Thyroid gland (tissue), 4 donors: ENCODE measurements around the gene METTL26. TPM values are rescaled to one million over a fixed set of nuclear protein-coding genes. Genes with fewer than 3 reads are reported as not detected.

ENCODE experiments used
- DNase-seq, 2 donors: peaks; one replicate each; pipeline ENCODE4 v3.0.0-alpha.2; 2019
- H3K27ac ChIP-seq, 3 donors: fragments of 200-600 bp; sonication (generic); 1 replicate in 2 of 3; 2 replicates in 1 of 3; pipeline ENCODE4 v1.5.1; 2016 to 2019; ENCODE audit warnings: mild to moderate bottlenecking in 1 of 3, moderate library complexity in 1 of 3
- H3K27me3 ChIP-seq: fragments of 200-600 bp; sonication (generic); one replicate; pipeline ENCODE4 v1.5.1; 2019
- H3K36me3 ChIP-seq, 2 donors: fragments of 200-600 bp; sonication (generic); one replicate each; pipeline ENCODE4 v1.5.1; 2016 to 2019
- H3K4me1 ChIP-seq, 2 donors: fragments of 200-600 bp; sonication (generic); one replicate each; pipeline ENCODE4 v1.5.1; 2017 to 2019
- H3K4me3 ChIP-seq, 3 donors: fragments of 200-600 bp; sonication (generic); replicated peaks in 1 of 3; 1 replicate in 2 of 3; 2 replicates in 1 of 3; pipeline ENCODE4 v1.5.1; 2016; ENCODE audit warnings: mild to moderate bottlenecking in 1 of 3
- H3K9me3 ChIP-seq: fragments of 200-600 bp; sonication (generic); one replicate; pipeline ENCODE4 v1.5.1; 2017
- POLR2A ChIP-seq, 2 donors: fragments of 450-650 bp; IDR thresholded peaks; one replicate each; pipeline ENCODE4 v1.6.1; 2017; ENCODE audit warnings: antibody characterized with exemption in 2 of 2, mild to moderate bottlenecking in 2 of 2, moderate library complexity in 1 of 2
- WGBS, 2 donors: methylation state at CpG; one replicate each; pipeline ENCODE4 v1.1.5; 2017; 5-methylcytosine and 5-hydroxymethylcytosine counted together
- intact Hi-C: fragments of 100-400 bp; cut with DNase I; formaldehyde crosslinking; loops from one replicate; pipeline ENCODE4 v1.15.1; 2023
- total RNA-seq, 4 donors: library from RNA; depleted of rRNA; stranded (reverse); fragments of >200 nt; gene quantifications; one replicate each; pipeline ENCODE4 v1.2.3, GENCODE V29; 2016
- TF ChIP-seq, protein P1 (sequence below), 6 experiments: fragments of 200-600 bp in 3 of 6; fragments of 450-650 bp in 3 of 6; sonication (generic) in 3 of 6; IDR thresholded peaks; one replicate each; pipeline ENCODE4 v1.5.1; 2016 to 2019; ENCODE audit warnings: antibody characterized with exemption in 6 of 6, mild to moderate bottlenecking in 2 of 6, inconsistent platforms in 1 of 6, moderate library complexity in 1 of 6

The METTL26 gene
- total RNA-seq, 4 donors from 2014 or later = 54.2 to 180 (median 115) TPM

- no peak overlapping the region for H3K27ac ChIP-seq
- no peaks in the 10 kb centered on the region for H3K9me3 ChIP-seq
- no peaks in the 10 kb centered on the region for H3K36me3 ChIP-seq
- H3K4me3 ChIP-seq = no peak overlapping the region
- H3K27me3 ChIP-seq = no peaks in the 10 kb centered on the region
- TF ChIP-seq, protein P1, sequence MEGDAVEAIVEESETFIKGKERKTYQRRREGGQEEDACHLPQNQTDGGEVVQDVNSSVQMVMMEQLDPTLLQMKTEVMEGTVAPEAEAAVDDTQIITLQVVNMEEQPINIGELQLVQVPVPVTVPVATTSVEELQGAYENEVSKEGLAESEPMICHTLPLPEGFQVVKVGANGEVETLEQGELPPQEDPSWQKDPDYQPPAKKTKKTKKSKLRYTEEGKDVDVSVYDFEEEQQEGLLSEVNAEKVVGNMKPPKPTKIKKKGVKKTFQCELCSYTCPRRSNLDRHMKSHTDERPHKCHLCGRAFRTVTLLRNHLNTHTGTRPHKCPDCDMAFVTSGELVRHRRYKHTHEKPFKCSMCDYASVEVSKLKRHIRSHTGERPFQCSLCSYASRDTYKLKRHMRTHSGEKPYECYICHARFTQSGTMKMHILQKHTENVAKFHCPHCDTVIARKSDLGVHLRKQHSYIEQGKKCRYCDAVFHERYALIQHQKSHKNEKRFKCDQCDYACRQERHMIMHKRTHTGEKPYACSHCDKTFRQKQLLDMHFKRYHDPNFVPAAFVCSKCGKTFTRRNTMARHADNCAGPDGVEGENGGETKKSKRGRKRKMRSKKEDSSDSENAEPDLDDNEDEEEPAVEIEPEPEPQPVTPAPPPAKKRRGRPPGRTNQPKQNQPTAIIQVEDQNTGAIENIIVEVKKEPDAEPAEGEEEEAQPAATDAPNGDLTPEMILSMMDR (IDR thresholded peaks at IDR 0.05) = no peak
- no peak for TF ChIP-seq POLR2A (IDR thresholded peaks at IDR 0.05)
- DNase-seq = no peak
- WGBS, 2 donors = 88 to 95% methylated on average over 13 of the region's 13 CpGs
- intact Hi-C loops = no loop called here
- peaks cover 0 to 8% of the 10 kb centered on the region in 2 donors for H3K4me1 ChIP-seq
Measured at GRCh38 chr16:609316-609715, 26.8 kb downstream of the METTL26 start.

DNA sequence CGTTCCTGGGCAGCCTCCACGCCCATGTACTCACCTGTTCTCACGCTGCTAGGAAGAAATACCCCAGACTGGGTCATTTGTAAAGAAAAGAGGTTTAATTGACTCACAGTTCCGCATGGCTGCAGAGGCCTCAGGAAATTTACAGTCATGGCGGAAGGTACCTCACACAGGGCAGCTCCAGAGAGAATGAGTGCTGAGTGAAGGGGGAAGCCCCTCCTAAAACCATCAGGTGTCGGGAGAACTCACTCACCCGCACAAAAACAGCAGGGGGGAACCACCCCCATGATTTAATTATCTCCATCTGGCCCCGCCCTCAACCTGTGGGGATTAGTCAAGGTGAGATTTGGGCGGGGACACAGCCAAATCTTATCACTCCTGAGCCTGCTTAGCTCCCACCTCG lies 28.1 kb downstream of the METTL26 start:
- peaks cover 0 to 8% of the 10 kb centered on the region in 2 donors for H3K4me1 ChIP-seq
- H3K27me3 ChIP-seq = no peaks in the 10 kb centered on the region
- H3K9me3 ChIP-seq = no peaks in the 10 kb centered on the region
- no peak for TF ChIP-seq POLR2A (IDR thresholded peaks at IDR 0.05)
- TF ChIP-seq, protein P1 (IDR thresholded peaks at IDR 0.05) = no peak
- no peak for DNase-seq
- intact Hi-C loops = no loop called here
- WGBS, 2 donors = 79 to 84% methylated on average over 10 of the region's 10 CpGs
- no peak overlapping the region for H3K27ac ChIP-seq
- no peaks in the 10 kb centered on the region for H3K36me3 ChIP-seq
- H3K4me3 ChIP-seq = no peak overlapping the region

DNA sequence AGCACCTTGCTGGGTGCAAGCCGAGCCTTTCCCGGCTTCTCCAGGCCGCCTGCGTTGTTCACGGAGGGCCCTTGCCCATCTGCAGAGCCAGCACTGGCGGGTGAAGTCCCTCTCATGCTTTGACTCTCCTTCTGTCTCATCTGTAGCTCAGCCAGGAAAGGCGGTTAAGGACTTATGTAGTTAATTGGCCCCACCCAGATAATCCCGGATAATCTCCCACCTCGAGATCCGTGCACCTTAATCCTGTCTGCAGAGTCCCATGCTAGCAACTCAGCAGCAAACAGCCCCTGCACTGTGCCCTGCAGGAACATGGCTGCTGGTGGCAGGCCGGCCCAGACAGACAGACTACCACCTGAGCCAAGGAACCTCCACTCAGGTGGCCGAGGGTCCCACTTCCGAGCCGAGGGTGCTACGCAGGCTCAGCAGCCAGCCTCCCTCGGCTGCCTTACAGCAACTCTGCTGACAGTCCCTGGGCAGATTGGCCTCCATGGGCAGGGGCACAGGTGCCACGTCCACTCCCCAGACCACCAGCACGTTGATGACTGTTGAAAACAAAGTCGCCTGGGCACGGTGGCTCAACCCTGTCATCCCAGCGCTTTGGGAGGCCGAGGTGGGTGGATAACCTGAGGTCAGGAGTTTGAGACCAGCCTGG lies 29.3 kb downstream of the METTL26 start:
- no peaks in the 10 kb centered on the region for H3K9me3 ChIP-seq

GRCh38 chr16:603933-604332 lies 32.2 kb downstream of the METTL26 start:
- Histone ChIP-seq H3K4me1 (no peaks in the 10 kb centered on the region), H3K27me3 (no peaks in the 10 kb centered on the region), H3K9me3 (no peaks in the 10 kb centered on the region), H3K36me3 (no peaks in the 10 kb centered on the region), H3K27ac (no peak overlapping the region), H3K4me3 (no peak overlapping the region)
- WGBS, 2 donors = 85 to 93% methylated on average over 5 of the region's 5 CpGs
- DNase-seq = no peak
- intact Hi-C loops = no loop called here
- no peak for TF ChIP-seq POLR2A (IDR thresholded peaks at IDR 0.05)
- TF ChIP-seq, protein P1 (IDR thresholded peaks at IDR 0.05) = no peak

More for the DNA sequence above, 29.3 kb downstream of the METTL26 start:
- Histone ChIP-seq H3K36me3 (no peaks in the 10 kb centered on the region), H3K27me3 (no peaks in the 10 kb centered on the region), H3K4me3 (no peak overlapping the region), H3K27ac (no peak overlapping the region), H3K4me1 (peaks cover 0 to 8% of the 10 kb centered on the region in 2 donors)
- intact Hi-C loops = no loop called here
- WGBS, 2 donors = 95 to 96% methylated on average over 11 to 22 of the region's 22 CpGs
- DNase-seq = no peak
- TF ChIP-seq, protein P1 (IDR thresholded peaks at IDR 0.05) = no peak
- TF ChIP-seq POLR2A (IDR thresholded peaks at IDR 0.05) = no peak

- H3K9me3 ChIP-seq = no peaks in the 10 kb centered on the region
- DNase-seq = no peak
- intact Hi-C loops = no loop called here
- 75 to 76% methylated on average over 7 of the region's 7 CpGs for WGBS, 2 donors
- H3K4me1 ChIP-seq = no peaks in the 10 kb centered on the region
- H3K4me3 ChIP-seq = no peak overlapping the region
- no peaks in the 10 kb centered on the region for H3K27me3 ChIP-seq
- TF ChIP-seq, protein P1 (IDR thresholded peaks at IDR 0.05) = no peak
- TF ChIP-seq POLR2A (IDR thresholded peaks at IDR 0.05) = no peak
- no peaks in the 10 kb centered on the region for H3K36me3 ChIP-seq
- no peak overlapping the region for H3K27ac ChIP-seq
Measured at GRCh38 chr16:600781-601180, 35.3 kb downstream of the METTL26 start.
